ENCODE data around the gene AGAP5.

DNA sequence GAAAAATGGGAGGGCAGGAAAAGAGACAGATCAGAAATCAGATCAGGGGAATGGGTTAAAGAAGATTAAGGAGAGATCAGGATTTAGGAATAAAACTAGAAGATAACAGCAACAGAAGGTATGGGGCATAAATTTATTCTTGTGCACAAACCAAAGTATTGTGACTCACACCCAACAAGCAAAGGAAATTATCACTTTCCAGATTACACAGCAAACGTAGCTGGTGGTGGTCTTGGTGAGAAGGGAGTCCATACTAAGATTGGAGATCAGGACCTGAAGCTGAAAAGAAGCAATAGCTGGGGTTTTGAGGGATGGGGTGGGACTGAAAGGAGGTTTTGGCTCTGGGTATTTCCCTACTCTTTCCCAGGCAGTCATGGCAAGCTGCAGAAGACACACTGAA, 53.1 kb downstream of the AGAP5 start:
- no peak for TF ChIP-seq POLR2A (IDR thresholded peaks at IDR 0.05)
- TF ChIP-seq, protein P1, sequence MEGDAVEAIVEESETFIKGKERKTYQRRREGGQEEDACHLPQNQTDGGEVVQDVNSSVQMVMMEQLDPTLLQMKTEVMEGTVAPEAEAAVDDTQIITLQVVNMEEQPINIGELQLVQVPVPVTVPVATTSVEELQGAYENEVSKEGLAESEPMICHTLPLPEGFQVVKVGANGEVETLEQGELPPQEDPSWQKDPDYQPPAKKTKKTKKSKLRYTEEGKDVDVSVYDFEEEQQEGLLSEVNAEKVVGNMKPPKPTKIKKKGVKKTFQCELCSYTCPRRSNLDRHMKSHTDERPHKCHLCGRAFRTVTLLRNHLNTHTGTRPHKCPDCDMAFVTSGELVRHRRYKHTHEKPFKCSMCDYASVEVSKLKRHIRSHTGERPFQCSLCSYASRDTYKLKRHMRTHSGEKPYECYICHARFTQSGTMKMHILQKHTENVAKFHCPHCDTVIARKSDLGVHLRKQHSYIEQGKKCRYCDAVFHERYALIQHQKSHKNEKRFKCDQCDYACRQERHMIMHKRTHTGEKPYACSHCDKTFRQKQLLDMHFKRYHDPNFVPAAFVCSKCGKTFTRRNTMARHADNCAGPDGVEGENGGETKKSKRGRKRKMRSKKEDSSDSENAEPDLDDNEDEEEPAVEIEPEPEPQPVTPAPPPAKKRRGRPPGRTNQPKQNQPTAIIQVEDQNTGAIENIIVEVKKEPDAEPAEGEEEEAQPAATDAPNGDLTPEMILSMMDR (IDR thresholded peaks at IDR 0.05): no peak
